ENCODE measurements around the gene SFI1.
A peak's percentile ranks its signal among the peaks of the same experiment; 100 is the strongest.

Gene SFI1

GRCh38 chr22:31497148-31497938 lies 1.0 kb downstream of the SFI1 start:
- TF ChIP-seq HOXA7 (CRISPR knock-in tag; IDR thresholded peaks at IDR 0.05; ENCODE audit: borderline replicate concordance): no peak
- no peak for TF ChIP-seq ZSCAN5A (tag by site-specific recombination; IDR thresholded peaks at IDR 0.05)
- no peak for TF ChIP-seq ZBTB21 (tag by site-specific recombination; IDR thresholded peaks at IDR 0.05)
- no peak for TF ChIP-seq KLF9 (tag by site-specific recombination; IDR thresholded peaks at IDR 0.05; ENCODE audit: low read depth)
- TF ChIP-seq, protein P1, sequence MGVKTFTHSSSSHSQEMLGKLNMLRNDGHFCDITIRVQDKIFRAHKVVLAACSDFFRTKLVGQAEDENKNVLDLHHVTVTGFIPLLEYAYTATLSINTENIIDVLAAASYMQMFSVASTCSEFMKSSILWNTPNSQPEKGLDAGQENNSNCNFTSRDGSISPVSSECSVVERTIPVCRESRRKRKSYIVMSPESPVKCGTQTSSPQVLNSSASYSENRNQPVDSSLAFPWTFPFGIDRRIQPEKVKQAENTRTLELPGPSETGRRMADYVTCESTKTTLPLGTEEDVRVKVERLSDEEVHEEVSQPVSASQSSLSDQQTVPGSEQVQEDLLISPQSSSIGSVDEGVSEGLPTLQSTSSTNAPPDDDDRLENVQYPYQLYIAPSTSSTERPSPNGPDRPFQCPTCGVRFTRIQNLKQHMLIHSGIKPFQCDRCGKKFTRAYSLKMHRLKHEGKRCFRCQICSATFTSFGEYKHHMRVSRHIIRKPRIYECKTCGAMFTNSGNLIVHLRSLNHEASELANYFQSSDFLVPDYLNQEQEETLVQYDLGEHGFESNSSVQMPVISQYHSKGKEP (tag by site-specific recombination; IDR thresholded peaks at IDR 0.05): no peak
- TF ChIP-seq ZNF513 (tag by site-specific recombination; IDR thresholded peaks at IDR 0.05): no peak
- TF ChIP-seq PRDM1 (tag by site-specific recombination; IDR thresholded peaks at IDR 0.05): peak; percentile 39; the same call in 1 of the 2 replicates
- TF ChIP-seq MYNN (tag by site-specific recombination; IDR thresholded peaks at IDR 0.05; ENCODE audit: borderline replicate concordance): no peak
- no peak for TF ChIP-seq ZNF311 (tag by site-specific recombination; IDR thresholded peaks at IDR 0.05; ENCODE audit: borderline replicate concordance)
- TF ChIP-seq ZNF560 (tag by site-specific recombination; IDR thresholded peaks at IDR 0.05; ENCODE audit: borderline replicate concordance): no peak
- TF ChIP-seq BCL11B (tag by site-specific recombination; IDR thresholded peaks at IDR 0.05; ENCODE audit: low read depth): 0 out of 2 replicates have a peak, but pooled peaks have one; percentile 0
- no peak for TF ChIP-seq GLIS2 (tag by site-specific recombination; IDR thresholded peaks at IDR 0.05)
- TF ChIP-seq ZNF132 (tag by site-specific recombination; IDR thresholded peaks at IDR 0.05; ENCODE audit: borderline replicate concordance): no peak
- Histone ChIP-seq H3K9me3 (ENCODE audit: control insufficient read depth, insufficient read depth, low read depth, low read length) (no peaks in the 10 kb centered on the region), H3K36me3 (ENCODE audit: control insufficient read depth in 2 of 2, insufficient read depth in 1 of 2, low read length in 2 of 2) (no peaks in the 10 kb centered on the region; a peak in 1 of 3 replicates), H3K4me3 (ENCODE audit: low read depth, low read length) (peak overlapping the region; percentile 59), H3K4me1 (ENCODE audit: control insufficient read depth, insufficient read depth, low read length) (0 out of 2 replicates have a peak, but pooled peaks cover 2% of the 10 kb centered on the region), H3K27ac (ENCODE audit: extremely low read depth, low read depth, low read length) (no peak overlapping the region; the same call in 1 of the 2 replicates)
- POLR2A ChIA-PET: no interaction called here
- CTCF ChIA-PET: interaction anchor here (0.5 kb wide), 1 partner anchor 60 kb away, joined by 5 read pairs; no protein-coding TSS in a partner anchor

- Histone ChIP-seq H3K27ac (ENCODE audit: extremely low read depth, low read depth, low read length) (no peak overlapping the region), H3K36me3 (ENCODE audit: control insufficient read depth in 2 of 2, insufficient read depth in 1 of 2, low read length in 2 of 2) (no peaks in the 10 kb centered on the region; a peak in 1 of 3 replicates), H3K4me1 (ENCODE audit: control insufficient read depth, insufficient read depth, low read length) (no peaks in the 10 kb centered on the region), H3K9me3 (ENCODE audit: control insufficient read depth, insufficient read depth, low read depth, low read length) (no peaks in the 10 kb centered on the region), H3K4me3 (ENCODE audit: low read depth, low read length) (no peak overlapping the region)
- POLR2A ChIA-PET: interaction anchor here (0.7 kb wide), 1 partner anchor 1196 kb away, joined by 3 read pairs; no protein-coding TSS in a partner anchor
- CTCF ChIA-PET: interaction anchor here (1.5 kb wide), 1 partner anchor 55 kb away, joined by 4 read pairs; no protein-coding TSS in a partner anchor
- TF ChIP-seq ZNF350 (tag by site-specific recombination; IDR thresholded peaks at IDR 0.05) (no peak), ZNF148 (tag by site-specific recombination; IDR thresholded peaks at IDR 0.05; ENCODE audit: borderline replicate concordance) (no peak), ZNF548 (tag by site-specific recombination; IDR thresholded peaks at IDR 0.05) (no peak), TSHZ1 (tag by site-specific recombination; IDR thresholded peaks at IDR 0.05; ENCODE audit: borderline replicate concordance) (no peak), ZNF211 (tag by site-specific recombination; IDR thresholded peaks at IDR 0.05; ENCODE audit: low read depth) (no peak), ZNF423 (tag by site-specific recombination; IDR thresholded peaks at IDR 0.05) (no peak)
- TF ChIP-seq, protein P2, sequence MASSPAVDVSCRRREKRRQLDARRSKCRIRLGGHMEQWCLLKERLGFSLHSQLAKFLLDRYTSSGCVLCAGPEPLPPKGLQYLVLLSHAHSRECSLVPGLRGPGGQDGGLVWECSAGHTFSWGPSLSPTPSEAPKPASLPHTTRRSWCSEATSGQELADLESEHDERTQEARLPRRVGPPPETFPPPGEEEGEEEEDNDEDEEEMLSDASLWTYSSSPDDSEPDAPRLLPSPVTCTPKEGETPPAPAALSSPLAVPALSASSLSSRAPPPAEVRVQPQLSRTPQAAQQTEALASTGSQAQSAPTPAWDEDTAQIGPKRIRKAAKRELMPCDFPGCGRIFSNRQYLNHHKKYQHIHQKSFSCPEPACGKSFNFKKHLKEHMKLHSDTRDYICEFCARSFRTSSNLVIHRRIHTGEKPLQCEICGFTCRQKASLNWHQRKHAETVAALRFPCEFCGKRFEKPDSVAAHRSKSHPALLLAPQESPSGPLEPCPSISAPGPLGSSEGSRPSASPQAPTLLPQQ (tag by site-specific recombination; IDR thresholded peaks at IDR 0.05): no peak
Observed at GRCh38 chr22:31501738-31502137, 5.4 kb downstream of the SFI1 start.
